Activated B cell treated with CpG ODN at 0.5 μM for 24 hours (primary cell): ENCODE data around the gene ATP2A1. TPM values are rescaled to one million over a fixed set of nuclear protein-coding genes. Genes with fewer than 3 reads are reported as not detected.

Source experiments
- ATAC-seq: fragments of 200-7000 bp; cut with Tn5 transposase; one replicate; pipeline ENCODE4 v1.10.0; 2021; ENCODE audit warnings: low read depth, mild to moderate bottlenecking, moderate library complexity
- CTCF ChIA-PET: fragments of 350-600 bp; sonication (Branson Sonifier 250); formaldehyde crosslinking; loops from one replicate; lab custom pipeline; 2021; ENCODE audit warnings: antibody characterized with exemption; lab: Charles Lee
- POLR2A ChIA-PET: fragments of 350-600 bp; sonication (Branson Sonifier 250); formaldehyde crosslinking; loops from one replicate; lab custom pipeline; 2021; ENCODE audit warnings: antibody characterized with exemption; lab: Charles Lee
- DNase-seq: peaks from one replicate; pipeline ENCODE4 v3.0.0; 2022
- H3K27ac Mint-ChIP-seq: one replicate; pipeline ENCODE4 v1.8.0; 2020; ENCODE audit warnings: mixed read lengths
- H3K27me3 Mint-ChIP-seq: one replicate; pipeline ENCODE4 v1.8.0; 2021; ENCODE audit warnings: mixed read lengths
- H3K36me3 Mint-ChIP-seq: one replicate; pipeline ENCODE4 v1.8.0; 2021; ENCODE audit warnings: low read depth, mixed read lengths
- H3K4me1 Mint-ChIP-seq: one replicate; pipeline ENCODE4 v1.8.0; 2021; ENCODE audit warnings: mixed read lengths
- H3K4me3 Mint-ChIP-seq: one replicate; pipeline ENCODE4 v1.8.0; 2020; ENCODE audit warnings: mild to moderate bottlenecking, mixed read lengths
- H3K9me3 Mint-ChIP-seq: one replicate; pipeline ENCODE4 v1.8.0; 2020; ENCODE audit warnings: mixed read lengths
- intact Hi-C: fragments of 100-400 bp; cut with micrococcal nuclease; formaldehyde crosslinking; loops from one replicate; pipeline ENCODE4 v1.15.1; 2024
- total RNA-seq: library from RNA; stranded (reverse); gene quantifications from 2 replicates; pipeline ENCODE4 v1.2.3, GENCODE V29; 2022
- TF ChIP-seq, protein P1 (sequence below): fragments of 200-600 bp; IDR thresholded peaks from one replicate; pipeline ENCODE4 v1.8.0; 2022; ENCODE audit warnings: antibody characterized with exemption, mild to moderate bottlenecking

ATP2A1 gene
- total RNA-seq, 1 donor from 2014 or later, result 1.0 TPM

DNA sequence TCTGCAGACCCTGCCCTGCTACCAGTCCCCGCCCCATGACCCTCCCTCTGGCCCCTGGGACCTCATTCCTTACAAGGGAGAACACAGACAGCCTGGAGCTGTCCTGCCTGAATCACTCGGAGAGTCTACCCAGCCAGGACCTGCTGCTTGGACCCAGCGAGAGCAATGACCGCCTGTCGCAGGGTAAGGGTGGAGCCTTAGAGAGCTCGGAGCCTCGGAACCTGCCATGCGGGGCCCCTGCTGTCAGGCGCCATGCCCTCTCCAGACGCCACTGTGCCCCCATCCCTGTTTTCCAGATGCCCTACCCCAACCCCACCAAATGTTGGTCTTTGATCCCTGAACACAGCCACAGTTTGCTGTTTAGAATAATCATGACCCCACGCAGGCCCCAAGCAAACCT lies 9.1 kb upstream of the ATP2A1 start:
- CTCF ChIA-PET, result interaction anchor here (1.7 to 2.4 kb wide), 2 partner anchors 74 to 76 kb away, joined by 5 to 18 read pairs; no protein-coding TSS in a partner anchor
- Mint-ChIP-seq H3K4me1 (peaks cover 16% of the 10 kb centered on the region), H3K4me3 (no peak overlapping the region)

DNA sequence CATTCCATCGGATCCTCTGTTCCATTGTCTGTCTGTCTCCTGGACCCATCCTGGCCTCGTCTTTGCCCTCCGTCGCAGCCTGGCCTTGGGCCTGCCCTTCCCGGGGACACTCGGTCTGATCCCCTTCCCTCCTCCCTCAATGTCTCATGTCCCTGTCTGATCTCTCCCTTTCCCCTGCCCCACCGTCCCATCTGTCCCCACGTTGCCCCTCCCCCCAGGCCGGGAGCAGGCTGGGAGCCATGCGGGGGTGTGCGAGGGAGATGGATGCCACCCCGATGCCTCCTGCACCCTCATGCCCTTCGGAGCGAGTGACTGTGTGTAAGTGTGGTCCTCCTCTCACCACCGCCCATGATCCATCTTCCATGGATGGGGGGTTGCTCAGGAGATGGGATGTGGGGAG lies 5.3 kb upstream of the ATP2A1 start:
- ATAC-seq (no peak), DNase-seq (no peak)
- Mint-ChIP-seq H3K4me1 (peaks cover 2% of the 10 kb centered on the region), H3K4me3 (no peak overlapping the region), H3K36me3 (peaks cover 51% of the 10 kb centered on the region), H3K27me3 (no peaks in the 10 kb centered on the region), H3K9me3 (no peaks in the 10 kb centered on the region), H3K27ac (no peak overlapping the region)
- intact Hi-C loops, result loop anchor here (1.0 kb wide), 1 partner anchor 72 kb away; no protein-coding TSS in a partner anchor
- ChIA-PET POLR2A (interaction anchor here (0.6 to 2.3 kb wide), 3 partner anchors 10 to 72 kb away, joined by 4 to 7 read pairs (median 6); partner anchors contain the start of gene SH2B1), CTCF (interaction anchor here (1.4 to 5.4 kb wide), 4 partner anchors 51 to 78 kb away, joined by 3 to 60 read pairs (median 7); partner anchors contain the start of genes CD19 and NFATC2IP)
- TF ChIP-seq, protein P1, sequence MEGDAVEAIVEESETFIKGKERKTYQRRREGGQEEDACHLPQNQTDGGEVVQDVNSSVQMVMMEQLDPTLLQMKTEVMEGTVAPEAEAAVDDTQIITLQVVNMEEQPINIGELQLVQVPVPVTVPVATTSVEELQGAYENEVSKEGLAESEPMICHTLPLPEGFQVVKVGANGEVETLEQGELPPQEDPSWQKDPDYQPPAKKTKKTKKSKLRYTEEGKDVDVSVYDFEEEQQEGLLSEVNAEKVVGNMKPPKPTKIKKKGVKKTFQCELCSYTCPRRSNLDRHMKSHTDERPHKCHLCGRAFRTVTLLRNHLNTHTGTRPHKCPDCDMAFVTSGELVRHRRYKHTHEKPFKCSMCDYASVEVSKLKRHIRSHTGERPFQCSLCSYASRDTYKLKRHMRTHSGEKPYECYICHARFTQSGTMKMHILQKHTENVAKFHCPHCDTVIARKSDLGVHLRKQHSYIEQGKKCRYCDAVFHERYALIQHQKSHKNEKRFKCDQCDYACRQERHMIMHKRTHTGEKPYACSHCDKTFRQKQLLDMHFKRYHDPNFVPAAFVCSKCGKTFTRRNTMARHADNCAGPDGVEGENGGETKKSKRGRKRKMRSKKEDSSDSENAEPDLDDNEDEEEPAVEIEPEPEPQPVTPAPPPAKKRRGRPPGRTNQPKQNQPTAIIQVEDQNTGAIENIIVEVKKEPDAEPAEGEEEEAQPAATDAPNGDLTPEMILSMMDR, result no peak

More for the DNA sequence above, 9.1 kb upstream of the ATP2A1 start:
- POLR2A ChIA-PET, result interaction anchor here (0.5 kb wide), 1 partner anchor 16 kb away, joined by 4 read pairs; no protein-coding TSS in a partner anchor
- Mint-ChIP-seq H3K9me3 (no peaks in the 10 kb centered on the region), H3K27ac (no peak overlapping the region), H3K36me3 (peaks cover 72% of the 10 kb centered on the region), H3K27me3 (no peaks in the 10 kb centered on the region)
- DNase-seq, result no peak
- no peak for ATAC-seq
- intact Hi-C loops, result no loop called here
- TF ChIP-seq, protein P1, result no peak

DNA sequence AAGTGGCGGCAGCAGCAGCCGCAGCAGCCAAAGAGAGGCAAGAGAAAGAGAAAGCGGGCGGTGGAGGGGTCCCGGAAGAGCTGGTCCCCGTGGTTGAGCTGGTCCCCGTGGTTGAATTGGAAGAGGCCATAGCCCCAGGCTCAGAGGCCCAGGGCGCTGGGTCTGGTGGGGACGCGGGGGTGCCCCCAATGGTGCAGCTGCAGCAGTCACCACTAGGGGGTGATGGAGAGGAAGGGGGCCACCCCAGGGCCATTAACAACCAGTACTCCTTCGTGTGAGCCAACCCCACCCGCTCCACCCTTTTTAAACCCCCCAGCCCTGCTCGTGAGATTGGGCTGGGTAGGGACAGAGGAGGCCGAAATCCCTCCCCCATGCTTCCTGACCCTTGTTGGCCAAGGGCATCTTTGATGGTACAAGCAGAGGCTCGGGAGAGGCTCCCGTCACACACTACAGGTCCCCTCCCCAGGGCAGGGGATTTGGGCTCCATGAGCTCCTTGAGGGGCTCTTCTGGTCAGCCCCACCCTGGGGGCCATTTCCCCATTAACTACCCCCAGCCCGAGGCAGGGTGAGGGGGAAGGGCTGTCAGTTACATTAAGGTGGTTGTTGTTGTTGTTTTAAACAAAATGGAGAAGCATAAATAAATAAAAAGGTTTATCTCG lies 4.6 kb upstream of the ATP2A1 start:
- H3K4me3 Mint-ChIP-seq, result no peak overlapping the region
- no peaks in the 10 kb centered on the region for H3K9me3 Mint-ChIP-seq
- intact Hi-C loops, result loop anchor here (1.0 kb wide), 1 partner anchor 72 kb away; no protein-coding TSS in a partner anchor
- POLR2A ChIA-PET, result interaction anchor here (0.5 to 2.3 kb wide), 5 partner anchors 10 to 72 kb away, joined by 3 to 7 read pairs (median 4); partner anchors contain the start of genes SH2B1 and TUFM
- H3K27ac Mint-ChIP-seq, result no peak overlapping the region
- H3K27me3 Mint-ChIP-seq, result no peaks in the 10 kb centered on the region
- DNase-seq (peak; percentile 53), ATAC-seq (peak; percentile 92)
- peaks cover 2% of the 10 kb centered on the region for H3K4me1 Mint-ChIP-seq
- TF ChIP-seq, protein P1, result no peak
- H3K36me3 Mint-ChIP-seq, result peaks cover 48% of the 10 kb centered on the region
- CTCF ChIA-PET, result interaction anchor here (1.3 to 5.4 kb wide), 6 partner anchors 11 to 77 kb away, joined by 3 to 60 read pairs (median 4); partner anchors contain the start of genes CD19 and NFATC2IP

DNA sequence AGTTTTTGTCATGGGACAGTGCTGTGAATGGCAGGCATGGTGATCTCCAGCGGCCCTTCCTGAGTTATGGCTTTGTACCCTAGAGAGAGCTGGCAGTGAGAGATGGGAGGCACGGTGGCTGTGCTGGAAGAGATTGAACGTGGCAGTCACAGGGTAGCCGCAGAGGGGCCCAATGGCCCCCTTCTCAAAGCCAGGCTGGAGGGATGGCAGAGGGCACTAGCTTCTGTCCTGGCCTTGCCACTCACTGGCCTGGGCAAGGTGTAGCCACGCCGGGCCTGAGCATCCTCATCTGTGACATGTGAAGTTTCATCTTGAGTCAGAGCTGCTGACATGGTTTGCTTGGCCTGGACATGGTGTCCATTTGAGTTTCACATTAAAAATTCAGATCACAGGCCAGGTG lies 3.9 kb upstream of the ATP2A1 start:
- Mint-ChIP-seq H3K36me3 (peaks cover 41% of the 10 kb centered on the region), H3K4me3 (no peak overlapping the region), H3K4me1 (peaks cover 7% of the 10 kb centered on the region), H3K27me3 (no peaks in the 10 kb centered on the region), H3K9me3 (no peaks in the 10 kb centered on the region), H3K27ac (no peak overlapping the region)
- ATAC-seq (no peak), DNase-seq (no peak)
- ChIA-PET POLR2A (interaction anchor here (2.2 to 2.3 kb wide), 2 partner anchors 11 to 71 kb away, joined by 6 to 7 read pairs; partner anchors contain the start of gene SH2B1), CTCF (interaction anchor here (1.3 to 5.4 kb wide), 6 partner anchors 11 to 76 kb away, joined by 3 to 60 read pairs (median 4); partner anchors contain the start of genes CD19 and NFATC2IP)
- intact Hi-C loops, result no loop called here
- TF ChIP-seq, protein P1, result no peak
